Stimulated activated CD4-positive, alpha-beta T cell treated with anti-CD3 and anti-CD28 coated beads, Interleukin-12 subunit alpha, Interleukin-12 subunit beta, amount 100 ng/mL, for 24 hours (primary cell): ENCODE data around the gene SPART.

ENCODE experiments used
- DNase-seq, 2 experiments: peaks; one replicate each; pipeline ENCODE4 v3.0.0-alpha.2; 2020; ENCODE audit warnings: low read depth in 2 of 2

SPART gene, protein sequence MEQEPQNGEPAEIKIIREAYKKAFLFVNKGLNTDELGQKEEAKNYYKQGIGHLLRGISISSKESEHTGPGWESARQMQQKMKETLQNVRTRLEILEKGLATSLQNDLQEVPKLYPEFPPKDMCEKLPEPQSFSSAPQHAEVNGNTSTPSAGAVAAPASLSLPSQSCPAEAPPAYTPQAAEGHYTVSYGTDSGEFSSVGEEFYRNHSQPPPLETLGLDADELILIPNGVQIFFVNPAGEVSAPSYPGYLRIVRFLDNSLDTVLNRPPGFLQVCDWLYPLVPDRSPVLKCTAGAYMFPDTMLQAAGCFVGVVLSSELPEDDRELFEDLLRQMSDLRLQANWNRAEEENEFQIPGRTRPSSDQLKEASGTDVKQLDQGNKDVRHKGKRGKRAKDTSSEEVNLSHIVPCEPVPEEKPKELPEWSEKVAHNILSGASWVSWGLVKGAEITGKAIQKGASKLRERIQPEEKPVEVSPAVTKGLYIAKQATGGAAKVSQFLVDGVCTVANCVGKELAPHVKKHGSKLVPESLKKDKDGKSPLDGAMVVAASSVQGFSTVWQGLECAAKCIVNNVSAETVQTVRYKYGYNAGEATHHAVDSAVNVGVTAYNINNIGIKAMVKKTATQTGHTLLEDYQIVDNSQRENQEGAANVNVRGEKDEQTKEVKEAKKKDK

DNA sequence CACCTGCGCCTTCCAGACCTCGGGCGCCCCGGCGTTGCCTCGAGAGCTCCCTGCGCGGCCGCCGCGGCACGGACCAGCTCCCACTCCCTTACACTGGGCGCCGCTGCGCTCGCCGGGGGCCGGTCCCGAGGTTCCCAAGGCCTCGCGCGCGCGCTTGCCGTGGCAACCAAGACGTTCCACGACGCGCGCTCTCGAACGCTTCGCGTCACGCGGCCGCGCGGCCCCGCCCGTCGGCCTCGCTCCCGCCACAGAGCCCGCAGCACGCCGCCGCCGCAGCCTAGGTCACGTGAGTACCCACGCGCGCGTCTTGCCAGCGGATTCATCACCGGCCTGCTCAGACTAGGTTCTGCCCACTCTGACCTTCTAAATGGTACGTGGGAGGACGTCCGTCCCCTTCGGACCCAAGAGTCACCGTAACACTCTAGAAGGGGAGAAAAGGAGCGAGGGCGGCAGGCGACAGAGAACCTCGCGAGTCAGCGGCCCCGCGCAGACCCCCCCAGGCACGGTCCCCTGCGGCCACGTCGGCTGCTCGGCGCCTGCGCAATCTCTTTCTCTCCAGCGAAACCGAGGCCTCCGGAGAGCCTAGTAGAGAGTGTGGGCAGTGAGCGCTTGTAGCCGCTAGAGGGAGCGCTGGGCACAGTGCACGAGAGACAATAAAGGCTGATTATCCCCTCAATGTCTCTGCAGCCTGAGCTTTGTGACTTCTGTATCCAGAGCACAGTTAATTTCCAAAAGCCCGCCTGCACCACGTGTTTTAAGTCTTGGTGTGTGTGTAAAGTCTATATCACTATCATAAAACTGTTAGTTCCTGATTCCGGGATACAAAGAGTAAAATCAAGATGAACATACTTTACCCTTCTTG, at the start of gene SPART:
SPART (minus strand) TSS at position 173 of the 862 bp plus-strand sequence. CDS start 10,564 bp downstream, outside the sequence.
- DNase-seq = peak; percentile 75 to 81

DNA sequence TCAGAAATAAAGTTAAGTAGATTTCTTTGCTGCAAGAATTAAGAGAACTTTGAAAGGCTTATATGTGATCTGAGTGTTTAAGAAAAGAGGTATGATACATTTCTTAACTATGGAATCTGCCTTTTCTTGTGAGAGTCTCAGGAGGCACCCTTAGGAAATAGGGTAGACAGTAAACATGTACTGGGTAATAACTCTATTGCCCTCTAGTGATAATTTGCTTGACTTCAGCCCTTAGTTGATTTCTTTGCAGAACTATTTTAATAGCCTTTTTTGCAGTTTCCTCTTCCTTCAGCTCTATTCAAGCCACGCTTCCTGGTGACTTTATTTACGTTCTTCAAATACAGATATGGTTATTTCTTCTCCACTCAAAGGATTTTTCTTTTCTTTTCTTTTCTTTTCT, 49.1 kb upstream of the SPART start:
- no peak for DNase-seq

DNA sequence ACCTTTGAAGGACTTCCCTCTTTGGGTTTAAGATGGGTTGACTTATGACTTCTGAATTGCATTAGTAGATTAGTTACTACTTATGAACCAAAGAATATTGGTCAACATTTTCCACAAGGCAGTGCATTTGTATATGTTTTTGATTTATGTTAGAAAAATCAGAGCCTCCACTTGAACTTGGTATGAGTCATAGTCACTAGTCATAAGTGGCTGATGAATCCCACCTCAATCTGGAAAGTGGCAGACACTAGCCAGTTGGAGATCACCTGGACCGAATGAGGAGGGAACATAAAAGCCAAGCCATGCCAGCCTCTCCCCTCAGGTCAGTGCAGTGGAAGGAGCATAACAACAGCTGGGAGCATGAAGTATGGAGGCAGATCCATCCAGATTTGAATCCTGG, 39.3 kb upstream of the SPART start:
- no peak for DNase-seq

DNA sequence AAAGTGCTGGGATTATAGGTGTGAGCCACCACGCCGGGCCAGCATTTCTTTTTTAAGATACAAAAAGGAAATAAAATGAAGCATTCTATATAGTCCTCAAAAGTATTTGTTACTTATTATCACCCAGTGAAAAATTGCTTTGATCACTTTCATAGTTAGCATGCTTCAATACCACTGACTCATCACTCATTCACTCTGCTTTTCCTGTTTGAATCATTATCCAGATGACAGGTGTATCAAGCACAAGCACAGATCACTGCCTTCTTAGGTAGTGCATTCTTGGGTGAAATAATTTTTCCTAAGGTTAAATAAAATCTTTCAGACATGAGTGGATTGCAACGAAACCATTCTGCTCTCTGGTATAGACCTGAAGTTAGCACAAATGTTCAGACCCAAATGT, 35.8 kb upstream of the SPART start:
- DNase-seq = no peak

DNA sequence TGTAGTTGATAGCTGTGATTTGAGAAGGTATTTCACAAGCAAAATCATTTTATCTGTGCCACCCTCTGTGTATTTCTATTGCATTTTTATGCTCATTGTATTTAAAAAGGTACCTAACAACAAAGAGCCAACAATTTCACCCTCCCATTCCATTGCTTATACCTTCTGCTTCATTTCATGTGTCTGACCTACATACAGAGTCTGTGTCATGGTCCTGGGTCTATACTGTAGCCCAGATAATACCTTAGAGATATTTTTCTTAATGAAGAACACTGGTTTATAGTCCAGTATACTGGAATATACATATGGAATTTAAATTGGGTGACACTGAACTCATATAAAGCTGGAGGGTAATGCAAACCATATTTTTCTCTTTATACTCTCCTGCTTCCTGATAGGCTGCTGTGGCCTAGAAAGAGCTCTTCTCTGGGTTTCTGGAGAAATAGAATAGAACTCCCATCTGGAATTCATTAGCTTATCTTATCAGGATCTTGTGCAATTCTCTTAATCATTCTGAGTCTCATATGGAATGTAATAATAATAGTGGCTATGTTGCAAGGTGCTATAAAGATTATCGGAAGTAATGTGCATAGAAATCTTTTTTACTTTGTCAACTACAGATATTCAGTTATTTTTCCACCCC, 31.8 kb upstream of the SPART start:
- DNase-seq = no peak

DNA sequence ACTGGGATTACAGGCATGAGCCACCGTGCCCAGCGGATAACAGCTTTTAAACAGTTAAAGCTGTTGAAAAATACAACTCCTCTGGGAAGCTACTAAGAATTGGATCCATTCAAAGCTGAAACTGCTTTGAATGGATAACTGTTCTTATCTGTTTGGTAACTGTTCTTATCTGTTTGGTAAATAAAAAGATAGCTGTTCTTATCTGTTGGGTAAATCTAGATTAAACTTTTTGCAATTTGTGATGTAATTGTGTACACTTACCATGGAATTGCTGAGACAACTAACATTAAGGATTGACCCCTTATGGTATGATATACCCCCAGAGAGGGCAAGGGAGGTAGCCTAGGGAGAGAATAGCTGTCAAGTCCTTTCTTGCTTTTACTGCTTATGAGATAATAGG, 27.9 kb upstream of the SPART start:
- DNase-seq = no peak

DNA sequence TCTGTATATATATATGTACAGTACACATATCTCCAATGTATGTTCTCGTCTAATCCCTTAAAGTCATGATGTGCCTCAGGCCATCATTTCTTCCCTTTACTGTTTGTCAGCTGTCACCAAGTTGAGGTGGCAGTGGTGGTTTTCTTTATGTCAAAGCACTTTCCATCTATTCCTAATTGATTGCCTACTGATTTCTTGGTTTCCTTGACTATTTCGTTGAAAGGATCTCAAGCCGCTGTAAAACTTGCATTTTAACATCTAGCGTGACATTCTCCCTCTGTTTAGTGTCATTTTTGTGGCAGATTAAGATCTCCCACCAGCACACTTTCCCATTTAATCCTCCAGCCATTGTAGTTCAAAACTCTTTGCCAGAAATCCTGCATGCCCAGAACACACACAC, 25.0 kb upstream of the SPART start:
- no peak for DNase-seq

DNA sequence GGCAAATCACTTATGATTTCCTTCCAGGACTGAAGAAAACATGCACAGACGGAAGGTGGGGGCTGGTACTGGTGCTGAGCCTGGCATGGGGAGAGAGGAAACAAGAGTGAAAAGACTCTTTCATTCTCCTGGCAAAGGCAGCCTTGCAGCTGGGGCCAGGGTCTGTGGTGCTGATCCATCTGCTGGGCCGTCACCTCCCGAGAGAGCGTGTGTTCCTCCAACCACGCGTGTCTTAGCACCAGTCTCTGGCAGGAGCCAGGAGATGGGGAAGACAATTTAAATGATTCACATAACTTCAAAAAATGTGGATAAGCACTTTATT, 23.9 kb upstream of the SPART start:
- no peak for DNase-seq

DNA sequence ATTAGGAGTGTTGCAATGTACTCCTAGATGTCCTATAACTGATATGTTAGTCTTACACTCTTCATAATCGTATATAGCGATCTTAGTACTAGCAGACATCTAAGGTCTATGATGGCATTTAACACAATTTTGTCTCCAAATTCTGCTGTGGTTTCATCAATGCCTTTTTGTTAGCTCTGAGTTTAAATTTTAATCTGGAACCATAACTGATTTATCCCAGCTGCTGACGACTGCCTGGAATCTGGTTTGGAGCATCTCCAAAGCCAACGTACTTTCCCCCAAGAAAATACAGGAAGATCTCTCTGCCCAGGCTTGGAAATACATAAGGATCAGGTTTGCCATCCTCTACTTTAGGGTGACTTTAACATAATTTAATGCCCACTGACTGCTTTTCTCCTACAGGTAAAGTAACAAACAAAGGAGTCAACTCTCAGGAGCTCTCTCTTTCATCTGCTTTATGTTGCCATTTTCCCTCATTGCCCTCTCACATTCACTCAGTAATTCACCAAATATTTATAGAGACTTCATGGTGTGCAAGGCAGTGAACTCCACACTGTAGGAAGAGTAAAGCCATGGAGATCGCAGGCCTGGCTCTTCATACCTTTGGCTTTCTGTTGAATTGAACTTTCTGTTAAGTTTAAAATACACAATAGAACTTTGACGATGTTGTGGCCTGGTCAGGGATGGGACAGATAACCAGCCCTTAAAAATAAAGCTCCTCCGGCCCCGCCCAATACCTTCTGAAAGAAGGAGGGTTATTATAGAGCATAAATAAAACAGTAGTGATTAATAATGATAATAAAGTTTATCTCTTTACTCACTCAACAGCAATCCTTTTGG, 23.3 kb upstream of the SPART start:
- DNase-seq = no peak

DNA sequence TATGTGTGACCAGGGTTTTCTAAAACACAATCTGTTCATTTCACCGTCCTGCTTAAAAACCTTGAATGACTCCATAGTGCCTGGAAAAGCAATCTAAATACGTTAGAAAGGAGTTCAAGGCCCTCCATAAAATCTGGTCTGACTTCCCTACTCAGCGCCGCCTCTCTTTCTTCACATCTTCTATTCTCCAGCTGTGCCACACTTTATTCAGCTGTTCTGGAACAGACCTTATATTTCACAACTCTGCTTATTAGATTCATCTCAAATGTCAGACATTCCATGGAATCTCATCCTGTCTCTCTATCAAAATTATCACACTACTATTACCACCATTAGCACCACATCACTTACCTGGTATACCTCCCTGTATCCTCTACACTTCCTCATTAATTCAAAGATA, 19.8 kb upstream of the SPART start:
- no peak for DNase-seq

DNA sequence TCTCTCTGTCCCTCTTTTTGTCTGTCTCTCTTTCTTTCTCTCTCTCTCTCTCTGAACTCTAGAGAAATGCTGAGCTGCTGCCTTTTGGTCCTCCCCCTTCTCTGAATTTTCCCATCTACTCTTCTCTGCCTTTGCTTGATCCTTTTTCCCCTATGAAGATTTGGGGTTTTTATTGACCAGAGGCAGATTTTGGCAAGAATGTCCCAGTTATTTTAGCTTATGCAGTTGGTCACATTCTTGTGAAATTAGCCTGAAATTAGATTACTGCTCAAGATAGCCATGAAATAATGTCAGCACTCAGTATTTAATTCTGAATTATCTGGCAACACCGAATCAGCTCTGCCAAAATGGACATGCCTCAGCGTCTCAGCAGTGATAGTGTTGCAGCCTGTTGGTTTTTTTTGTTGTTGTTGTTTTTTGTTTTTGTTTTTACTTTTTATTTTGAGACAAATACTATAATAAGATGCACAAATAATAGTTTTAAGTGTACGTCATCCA, 17.2 kb upstream of the SPART start:
- DNase-seq = no peak

DNA sequence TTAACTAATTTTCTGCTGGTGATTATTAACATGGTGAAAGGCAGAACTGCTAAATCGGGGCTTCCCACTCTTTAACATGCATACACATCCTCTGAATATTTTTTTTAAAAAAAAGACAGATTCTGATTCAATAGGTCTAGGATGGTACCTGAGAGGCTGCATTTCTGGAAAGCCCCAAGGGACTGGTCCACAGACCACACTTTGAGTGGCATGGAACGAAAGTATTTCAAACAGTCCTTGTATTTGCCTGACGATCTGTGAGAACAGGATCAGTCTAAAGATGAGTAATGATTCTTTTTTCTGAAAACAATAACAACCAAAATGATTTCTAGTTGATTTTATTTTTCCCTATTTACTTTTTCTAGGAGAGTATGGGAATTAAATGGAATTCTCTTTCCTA, 16.7 kb upstream of the SPART start:
- no peak for DNase-seq

DNA sequence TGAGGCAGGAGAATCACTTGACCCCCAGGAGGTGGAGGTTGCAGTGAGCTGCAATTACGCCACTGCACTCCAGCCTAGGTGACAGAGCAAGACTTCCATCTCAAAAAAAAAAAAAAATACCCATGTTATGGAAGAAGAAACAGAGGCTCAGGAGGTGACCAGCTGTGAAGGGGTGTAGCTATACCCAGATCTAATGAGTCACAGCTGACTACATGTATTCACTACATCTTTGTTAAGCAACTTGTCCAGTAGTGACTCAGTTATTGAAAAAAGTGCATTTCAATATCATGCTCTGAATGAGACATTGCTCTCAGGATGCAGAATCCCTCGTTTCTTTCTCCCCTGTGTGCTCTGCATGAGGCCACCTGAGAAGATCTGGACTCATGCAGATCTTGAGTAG, 16.1 kb upstream of the SPART start:
- DNase-seq = no peak

DNA sequence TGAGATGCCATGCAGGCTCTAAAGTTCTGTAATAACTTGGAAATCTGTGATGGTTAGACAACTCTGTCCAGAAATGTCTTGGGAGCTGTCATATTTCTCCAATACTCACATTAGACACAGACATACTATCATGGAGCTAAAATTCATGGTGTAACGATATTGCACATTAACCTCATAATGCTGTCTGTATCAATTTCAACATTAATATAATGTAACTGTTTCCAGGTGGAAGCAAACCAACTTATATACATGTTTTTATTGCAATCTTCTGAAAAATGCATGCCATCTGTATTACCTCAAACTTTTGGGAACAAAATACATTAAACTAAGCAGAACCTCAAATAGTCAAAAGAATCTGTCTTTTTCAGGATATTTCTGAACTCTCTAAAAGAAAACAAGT, 14.7 kb upstream of the SPART start:
- DNase-seq = no peak

DNA sequence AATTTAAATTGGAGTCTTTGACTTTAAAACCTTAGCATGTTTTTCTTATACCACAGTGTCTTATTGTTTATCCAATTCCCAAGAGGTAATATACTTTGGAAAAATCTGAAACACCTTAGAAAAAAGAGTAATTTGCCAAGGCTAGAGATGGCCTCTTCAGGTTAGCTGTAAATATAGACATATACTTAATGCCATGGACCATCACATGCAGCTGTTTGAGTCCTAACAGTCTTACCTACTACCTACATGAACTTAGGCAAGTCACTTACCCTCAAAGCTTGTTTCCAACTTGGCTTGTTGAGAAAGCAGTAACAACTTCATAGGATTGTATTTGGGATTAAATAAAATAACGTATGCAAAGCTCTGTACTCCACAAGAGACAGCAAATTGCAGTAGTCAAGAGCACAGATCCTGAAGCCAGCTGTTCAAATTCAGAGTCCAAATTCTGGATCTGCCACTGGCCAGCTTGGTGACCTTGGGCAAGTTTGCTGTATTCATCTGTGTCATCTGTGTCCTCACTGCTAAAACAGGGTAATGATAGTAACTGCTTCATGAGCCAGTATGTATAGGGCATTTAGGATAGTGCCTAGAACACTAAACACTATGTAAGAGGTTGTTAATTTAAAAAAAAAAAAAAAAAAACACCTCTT, 13.2 kb upstream of the SPART start:
- no peak for DNase-seq

DNA sequence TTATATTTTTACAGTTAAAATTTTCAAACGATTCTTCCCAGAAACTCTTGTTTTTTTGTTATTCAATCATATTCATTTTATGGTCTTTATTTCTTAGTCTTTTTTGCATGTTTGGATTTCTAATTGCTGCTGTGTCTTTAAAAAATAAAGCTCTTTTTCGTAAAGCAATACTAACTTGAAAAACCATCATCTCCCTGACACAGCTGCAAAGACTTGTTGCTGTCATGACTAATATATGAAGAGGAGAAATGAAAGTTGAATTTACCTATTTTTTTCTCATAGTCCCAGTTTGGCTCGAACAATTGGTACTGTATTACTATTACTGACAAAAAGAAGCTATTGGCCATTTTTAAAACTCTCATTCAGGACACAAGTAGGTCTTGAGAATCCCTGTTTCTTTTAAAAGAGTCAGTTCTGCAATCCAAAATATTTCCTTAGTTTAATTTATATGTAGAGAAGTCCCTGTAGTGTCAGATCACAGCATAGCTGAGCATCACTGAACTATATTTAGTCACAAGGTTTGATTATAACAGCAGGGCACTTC, 12.1 kb upstream of the SPART start:
- no peak for DNase-seq

DNA sequence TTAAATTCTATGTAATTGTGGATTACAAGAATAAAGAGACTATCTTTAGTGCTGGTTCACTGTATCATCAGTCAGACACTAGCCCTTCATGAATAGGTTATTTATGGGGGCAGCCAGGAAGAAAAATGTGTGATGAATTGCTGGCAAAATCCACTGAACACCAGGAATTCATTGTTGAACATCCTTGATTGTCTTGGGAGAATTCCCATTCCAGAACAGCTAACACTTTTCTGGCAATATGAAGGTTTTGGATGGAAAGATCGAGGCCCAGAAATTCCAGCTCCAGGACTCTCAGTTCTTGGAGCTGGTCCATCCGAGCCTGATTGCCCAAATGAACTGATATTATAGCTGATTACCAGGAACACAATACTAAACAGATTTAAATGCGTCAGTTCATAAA, 11.5 kb upstream of the SPART start:
- DNase-seq = no peak

DNA sequence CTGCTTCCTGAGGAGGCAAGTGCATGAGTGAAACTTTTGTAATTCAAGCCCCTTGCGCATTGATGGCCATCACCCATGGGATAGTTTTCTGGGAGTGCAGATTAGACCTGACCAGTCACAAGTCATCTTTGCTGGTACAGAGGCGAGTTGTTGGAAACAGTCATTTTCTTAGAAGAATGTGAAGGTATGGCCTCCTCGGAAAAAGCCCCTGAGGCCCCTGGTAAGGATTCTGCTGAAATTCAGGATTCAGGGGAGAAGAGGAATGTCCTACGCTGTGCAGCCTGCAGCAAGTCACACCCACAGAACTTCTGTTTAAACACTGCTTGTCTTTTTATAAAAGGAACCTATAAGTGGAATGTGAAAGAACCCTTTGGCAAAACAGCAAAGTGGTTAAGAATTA, 11.0 kb upstream of the SPART start:
- no peak for DNase-seq

DNA sequence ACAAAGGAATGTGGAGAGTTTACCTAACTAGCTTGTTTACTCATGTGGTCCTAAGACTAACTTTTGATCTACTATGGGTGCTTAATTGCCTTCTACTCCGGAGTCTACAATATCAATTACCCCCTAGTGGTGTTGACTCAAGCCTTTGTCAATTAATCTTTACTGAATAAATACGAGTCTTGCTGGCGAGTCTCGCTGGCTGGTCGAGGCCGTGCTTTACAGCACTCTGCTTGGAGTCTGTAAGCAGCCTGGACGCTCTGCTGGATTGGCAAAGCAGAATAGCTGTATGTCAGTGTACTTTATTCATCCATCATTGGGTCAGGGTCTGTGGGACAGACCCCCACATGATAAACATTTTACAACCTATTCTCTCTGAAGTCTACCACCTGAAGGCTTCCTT, 9.9 kb upstream of the SPART start:
- DNase-seq = no peak

DNA sequence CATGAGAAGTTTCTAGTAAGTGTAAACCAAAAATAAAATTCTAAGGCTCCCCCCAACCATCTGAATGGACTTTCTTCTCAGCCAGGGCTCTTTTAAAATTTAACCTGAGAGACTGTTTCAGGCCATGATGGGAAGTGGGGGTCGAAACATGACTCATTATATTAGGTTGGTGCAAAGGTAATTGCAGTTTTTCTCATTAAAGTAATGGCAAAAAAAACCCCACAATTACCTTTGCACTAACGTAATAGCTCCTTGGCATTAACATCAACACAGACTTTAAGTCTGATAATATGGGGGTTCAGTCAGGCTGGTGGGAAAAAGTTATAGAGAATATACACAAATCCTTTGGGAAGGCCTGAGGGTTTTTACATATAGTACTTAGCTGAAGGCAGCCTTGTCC, 9.4 kb upstream of the SPART start:
- DNase-seq = no peak
